Suprapubic skin (tissue), 4 donors: ENCODE data around the gene NCBP3.

Experiments
- EP300 ChIP-seq: sonication (generic); formaldehyde crosslinking; IDR thresholded peaks from one replicate; pipeline ENCODE4 v1.6.1; 2017; ENCODE audit warnings: antibody characterized with exemption
- POLR2A ChIP-seq, 2 donors: fragments of 450-650 bp; IDR thresholded peaks; one replicate each; pipeline ENCODE4 v1.6.1; 2017; ENCODE audit warnings: antibody characterized with exemption in 2 of 2, mild to moderate bottlenecking in 2 of 2, moderate library complexity in 2 of 2
- POLR2AphosphoS5 ChIP-seq, 3 donors: sonication (generic); formaldehyde crosslinking; IDR thresholded peaks; one replicate each; pipeline ENCODE4 v1.6.1; 2017; ENCODE audit warnings: antibody characterized with exemption in 3 of 3
- TF ChIP-seq, protein P1 (sequence below), 2 donors: fragments of 200-600 bp in 1 of 2; fragments of 450-650 bp in 1 of 2; sonication (generic) in 1 of 2; IDR thresholded peaks; one replicate each; pipeline ENCODE4 v1.5.1; 2016 to 2019; ENCODE audit warnings: antibody characterized with exemption in 2 of 2, mild to moderate bottlenecking in 1 of 2, moderate library complexity in 1 of 2

DNA sequence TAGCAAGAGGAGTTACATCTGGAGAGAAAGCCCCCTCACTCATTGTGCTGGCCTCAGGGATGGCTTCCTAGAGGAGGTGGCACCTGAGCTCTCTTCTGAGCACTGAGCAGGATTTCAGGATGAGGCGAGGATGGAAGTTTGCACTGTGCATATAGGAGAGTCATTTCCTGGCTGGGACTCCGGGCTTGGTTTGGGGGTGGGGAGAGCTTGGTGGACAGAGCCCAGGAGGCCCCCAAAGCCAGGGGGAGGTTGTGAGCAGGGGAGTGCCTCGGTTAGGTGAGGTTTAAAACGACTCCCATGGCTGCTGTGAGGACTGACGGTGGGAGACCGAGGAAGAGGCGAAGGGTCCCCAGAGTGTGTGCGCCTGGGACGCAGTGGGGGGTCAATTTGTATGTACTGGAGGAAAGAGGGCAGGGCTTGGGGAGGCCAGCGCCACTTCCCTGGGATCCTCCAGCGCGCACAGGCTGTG, 45.6 kb upstream of the NCBP3 start:
- TF ChIP-seq, protein P1, sequence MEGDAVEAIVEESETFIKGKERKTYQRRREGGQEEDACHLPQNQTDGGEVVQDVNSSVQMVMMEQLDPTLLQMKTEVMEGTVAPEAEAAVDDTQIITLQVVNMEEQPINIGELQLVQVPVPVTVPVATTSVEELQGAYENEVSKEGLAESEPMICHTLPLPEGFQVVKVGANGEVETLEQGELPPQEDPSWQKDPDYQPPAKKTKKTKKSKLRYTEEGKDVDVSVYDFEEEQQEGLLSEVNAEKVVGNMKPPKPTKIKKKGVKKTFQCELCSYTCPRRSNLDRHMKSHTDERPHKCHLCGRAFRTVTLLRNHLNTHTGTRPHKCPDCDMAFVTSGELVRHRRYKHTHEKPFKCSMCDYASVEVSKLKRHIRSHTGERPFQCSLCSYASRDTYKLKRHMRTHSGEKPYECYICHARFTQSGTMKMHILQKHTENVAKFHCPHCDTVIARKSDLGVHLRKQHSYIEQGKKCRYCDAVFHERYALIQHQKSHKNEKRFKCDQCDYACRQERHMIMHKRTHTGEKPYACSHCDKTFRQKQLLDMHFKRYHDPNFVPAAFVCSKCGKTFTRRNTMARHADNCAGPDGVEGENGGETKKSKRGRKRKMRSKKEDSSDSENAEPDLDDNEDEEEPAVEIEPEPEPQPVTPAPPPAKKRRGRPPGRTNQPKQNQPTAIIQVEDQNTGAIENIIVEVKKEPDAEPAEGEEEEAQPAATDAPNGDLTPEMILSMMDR (IDR thresholded peaks at IDR 0.05), result no peak
- TF ChIP-seq POLR2A (IDR thresholded peaks at IDR 0.05), result no peak
- no peak for TF ChIP-seq EP300
- no peak for TF ChIP-seq POLR2AphosphoS5 (IDR thresholded peaks at IDR 0.05)
